Tibial nerve (tissue), 3 donors: Measurements from ENCODE around the gene MICB.

Experiments used
- EP300 ChIP-seq, 2 donors: sonication (generic); formaldehyde crosslinking; IDR thresholded peaks; one replicate each; pipeline ENCODE4 v1.6.1; 2017; ENCODE audit warnings: antibody characterized with exemption in 2 of 2, mild to moderate bottlenecking in 1 of 2
- POLR2A ChIP-seq, 2 donors: fragments of 450-650 bp; IDR thresholded peaks; one replicate each; pipeline ENCODE4 v1.6.1; 2017; ENCODE audit warnings: antibody characterized with exemption in 2 of 2, mild to moderate bottlenecking in 2 of 2, moderate library complexity in 2 of 2

DNA sequence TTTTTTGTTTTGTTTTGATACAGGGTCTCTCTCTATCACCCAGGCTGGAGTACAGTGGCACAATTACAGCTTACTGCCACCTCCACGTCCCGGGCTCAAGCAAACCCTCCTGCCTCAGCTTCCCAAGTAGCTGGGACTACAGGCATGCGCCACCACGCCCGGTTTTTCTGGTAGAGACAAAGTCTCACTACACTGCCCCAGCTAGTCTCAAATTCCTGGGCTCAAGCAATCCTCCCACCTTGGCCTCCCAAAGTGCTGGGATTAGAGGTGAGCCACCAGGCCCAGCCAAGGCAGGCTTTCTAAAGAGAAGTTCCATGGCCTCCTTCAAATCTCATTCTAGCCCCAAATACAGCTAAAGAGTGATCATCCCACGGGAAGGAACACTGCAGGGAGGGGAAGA is 36.1 kb downstream of the MICB start:
- no peak for TF ChIP-seq POLR2A (IDR thresholded peaks at IDR 0.05)
- TF ChIP-seq EP300 (IDR thresholded peaks at IDR 0.05), result no peak
